CD8-positive, alpha-beta memory T cell (primary cell): ENCODE data around the gene SIMC1. TPM values are rescaled to one million over a fixed set of nuclear protein-coding genes. Genes with fewer than 3 reads are reported as not detected.
"Not testable (repeated sequence)": the region's sequence is repeated elsewhere in the genome, so short reads cannot be mapped to it uniquely, and the experiment has no call there.

Experiments
- CTCF ChIA-PET: fragments of 350-600 bp; sonication (Branson Sonifier 250); formaldehyde crosslinking; loops from one replicate; lab custom pipeline; 2021; ENCODE audit warnings: antibody characterized with exemption; lab: Charles Lee
- POLR2A ChIA-PET: fragments of 350-600 bp; sonication (Branson Sonifier 250); formaldehyde crosslinking; loops from one replicate; lab custom pipeline; 2021; ENCODE audit warnings: antibody characterized with exemption; lab: Charles Lee
- DNase-seq, 5 donors: peaks; one replicate each; pipeline versions ENCODE4 v3.0.0 to v3.0.0-alpha.2; 2020 to 2022; ENCODE audit warnings: mixed read lengths in 1 of 5
- H3K27ac ChIP-seq: one replicate; pipeline ENCODE4 v1.7.0; 2013; ENCODE audit warnings: low read depth, mild to moderate bottlenecking, low read length, moderate library complexity
- H3K27me3 ChIP-seq: 2 replicates; pipeline ENCODE4 v1.7.0; 2013; ENCODE audit warnings: low read length, mild to moderate bottlenecking; ENCODE audit not compliant: insufficient read depth, poor library complexity, severe bottlenecking
- H3K36me3 ChIP-seq: 2 replicates; pipeline ENCODE4 v1.7.0; 2013; ENCODE audit warnings: mild to moderate bottlenecking, low read length, moderate library complexity; ENCODE audit not compliant: insufficient read depth
- H3K4me1 ChIP-seq: 2 replicates; pipeline ENCODE4 v1.7.0; 2013; ENCODE audit warnings: mild to moderate bottlenecking, low read length, moderate library complexity; ENCODE audit not compliant: insufficient read depth
- H3K4me3 ChIP-seq: 2 replicates; pipeline ENCODE4 v1.7.0; 2013; ENCODE audit warnings: mild to moderate bottlenecking, low read length
- H3K9me3 ChIP-seq: 2 replicates; pipeline ENCODE4 v1.7.0; 2013; ENCODE audit warnings: mild to moderate bottlenecking, low read length
- H3K27ac Mint-ChIP-seq, 8 donors: one replicate each; pipeline ENCODE4 v1.8.0; 2020 to 2021; ENCODE audit warnings: mixed read lengths in 8 of 8, mild to moderate bottlenecking in 6 of 8, inconsistent platforms in 3 of 8, moderate library complexity in 3 of 8
- H3K27me3 Mint-ChIP-seq, 2 donors: one replicate each; pipeline ENCODE4 v1.8.0; 2020 to 2021; ENCODE audit warnings: mixed read lengths in 2 of 2, mild to moderate bottlenecking in 1 of 2, moderate library complexity in 1 of 2
- H3K36me3 Mint-ChIP-seq, 3 donors: one replicate each; pipeline ENCODE4 v1.8.0; 2020 to 2021; ENCODE audit warnings: mixed read lengths in 3 of 3, inconsistent platforms in 1 of 3, mild to moderate bottlenecking in 1 of 3
- H3K4me1 Mint-ChIP-seq, 3 donors: one replicate each; pipeline ENCODE4 v1.8.0; 2020 to 2021; ENCODE audit warnings: mixed read lengths in 3 of 3, inconsistent platforms in 1 of 3, mild to moderate bottlenecking in 1 of 3
- H3K4me3 Mint-ChIP-seq, 7 donors: one replicate each; pipeline ENCODE4 v1.8.0; 2020 to 2021; ENCODE audit warnings: mixed read lengths in 7 of 7, mild to moderate bottlenecking in 6 of 7, moderate library complexity in 4 of 7, inconsistent platforms in 2 of 7
- H3K9me3 Mint-ChIP-seq, 5 donors: one replicate each; pipeline ENCODE4 v1.8.0; 2020 to 2022; ENCODE audit warnings: mixed read lengths in 5 of 5, mild to moderate bottlenecking in 3 of 5, moderate library complexity in 2 of 5, inconsistent platforms in 1 of 5
- polyA plus RNA-seq: library from polyadenylated mRNA; unstranded; fragments of 300-500 nt; fragmentation: Illumina TruSeq; gene quantifications from one replicate; pipeline ENCODE4 v1.2.3, GENCODE V29; 2021
- total RNA-seq, 2 experiments: library from RNA; stranded (reverse); gene quantifications; one replicate each; pipeline ENCODE4 v1.2.3, GENCODE V29; 2021

SIMC1 gene
- total and polyA plus RNA-seq, 3 experiments from 2014 or later = 12.0 to 21.1 (median 20.5) TPM

- H3K27me3 Mint-ChIP-seq = peaks cover 21 to 24% of the 10 kb centered on the region in 2 donors
- H3K36me3 ChIP-seq, H3K4me1 ChIP-seq, H3K9me3 ChIP-seq, H3K27ac Mint-ChIP-seq, H3K36me3 Mint-ChIP-seq, H3K4me1 Mint-ChIP-seq, H3K4me3 Mint-ChIP-seq, H3K4me3 ChIP-seq, POLR2A ChIA-PET, H3K9me3 Mint-ChIP-seq, DNase-seq, H3K27me3 ChIP-seq, CTCF ChIA-PET, H3K27ac ChIP-seq: not testable (repeated sequence)
Measured at GRCh38 chr5:176199803-176200399, 38.3 kb upstream of the SIMC1 start.

- POLR2A ChIA-PET = no interaction called here
- peaks cover 21% of the 10 kb centered on the region in 2 donors for H3K27me3 Mint-ChIP-seq
- no peak overlapping the region for H3K27ac Mint-ChIP-seq
- Histone ChIP-seq H3K4me3 (no peak overlapping the region), H3K36me3 (no peaks in the 10 kb centered on the region), H3K27me3 (no peaks in the 10 kb centered on the region), H3K27ac (no peak overlapping the region), H3K9me3 (no peaks in the 10 kb centered on the region), H3K4me1 (no peaks in the 10 kb centered on the region)
- no peak overlapping the region for H3K4me3 Mint-ChIP-seq
- H3K36me3 Mint-ChIP-seq = no peaks in the 10 kb centered on the region
- no peak for DNase-seq
- H3K4me1 Mint-ChIP-seq = peaks cover 0 to 3% (median 0%) of the 10 kb centered on the region in 3 donors
- CTCF ChIA-PET = no interaction called here
- H3K9me3 Mint-ChIP-seq = no peaks in the 10 kb centered on the region
Measured at GRCh38 chr5:176201811-176202210, 36.4 kb upstream of the SIMC1 start.

- no peaks in the 10 kb centered on the region for H3K36me3 Mint-ChIP-seq
- Histone ChIP-seq H3K4me3 (no peak overlapping the region), H3K9me3 (no peaks in the 10 kb centered on the region), H3K27me3 (no peaks in the 10 kb centered on the region), H3K36me3 (no peaks in the 10 kb centered on the region), H3K4me1 (no peaks in the 10 kb centered on the region), H3K27ac (no peak overlapping the region)
- no peak overlapping the region for H3K4me3 Mint-ChIP-seq
- H3K27me3 Mint-ChIP-seq = peaks cover 13 to 15% of the 10 kb centered on the region in 2 donors
- no peaks in the 10 kb centered on the region for H3K9me3 Mint-ChIP-seq
- peaks cover 0 to 3% (median 0%) of the 10 kb centered on the region in 3 donors for H3K4me1 Mint-ChIP-seq
- no peak overlapping the region for H3K27ac Mint-ChIP-seq
- DNase-seq = no peak
- CTCF ChIA-PET = no interaction called here
- POLR2A ChIA-PET = no interaction called here
Measured at GRCh38 chr5:176203086-176203485, 35.1 kb upstream of the SIMC1 start.

- DNase-seq = not testable (repeated sequence)
Measured at GRCh38 chr5:176203535-176203934, 34.7 kb upstream of the SIMC1 start.

GRCh38 chr5:176214466-176215021 lies 23.7 kb upstream of the SIMC1 start:
- H3K9me3 ChIP-seq, DNase-seq, H3K36me3 Mint-ChIP-seq, H3K4me3 Mint-ChIP-seq, H3K36me3 ChIP-seq, H3K27me3 ChIP-seq, POLR2A ChIA-PET, H3K27ac Mint-ChIP-seq, H3K27ac ChIP-seq, H3K4me3 ChIP-seq, H3K4me1 ChIP-seq, H3K4me1 Mint-ChIP-seq, CTCF ChIA-PET, H3K9me3 Mint-ChIP-seq: not testable (repeated sequence)
- H3K27me3 Mint-ChIP-seq = peaks cover 9 to 23% of the 10 kb centered on the region in 2 donors

More at GRCh38 chr5:176203535-176203934, 34.7 kb upstream of the SIMC1 start:
- CTCF ChIA-PET, H3K36me3 Mint-ChIP-seq, H3K4me1 Mint-ChIP-seq, H3K4me3 Mint-ChIP-seq, H3K27me3 ChIP-seq, H3K9me3 Mint-ChIP-seq, H3K4me3 ChIP-seq, H3K27ac Mint-ChIP-seq, H3K9me3 ChIP-seq, POLR2A ChIA-PET, H3K4me1 ChIP-seq, H3K36me3 ChIP-seq, H3K27ac ChIP-seq: not testable (repeated sequence)
- H3K27me3 Mint-ChIP-seq = peaks cover 13 to 15% of the 10 kb centered on the region in 2 donors

- peak overlapping the region in 3 of 7 donors; percentile 5 to 50 (median 12) for H3K4me3 Mint-ChIP-seq
- H3K9me3 Mint-ChIP-seq, H3K4me1 Mint-ChIP-seq, H3K36me3 Mint-ChIP-seq, H3K9me3 ChIP-seq, DNase-seq, H3K27me3 ChIP-seq, POLR2A ChIA-PET, H3K36me3 ChIP-seq, CTCF ChIA-PET, H3K4me1 ChIP-seq, H3K27ac Mint-ChIP-seq, H3K4me3 ChIP-seq: not testable (repeated sequence)
- peaks cover 10 to 25% of the 10 kb centered on the region in 2 donors for H3K27me3 Mint-ChIP-seq
- H3K27ac ChIP-seq = peak overlapping the region; percentile 27
Measured at GRCh38 chr5:176216393-176216916, 21.8 kb upstream of the SIMC1 start.

- peaks cover 7 to 22% of the 10 kb centered on the region in 2 donors for H3K27me3 Mint-ChIP-seq
Measured at GRCh38 chr5:176217188-176217729, 21.0 kb upstream of the SIMC1 start.

GRCh38 chr5:176217764-176218163 lies 20.5 kb upstream of the SIMC1 start:
- H3K27me3 ChIP-seq, H3K36me3 ChIP-seq, H3K4me3 ChIP-seq, H3K9me3 ChIP-seq, H3K4me3 Mint-ChIP-seq, H3K27ac ChIP-seq, POLR2A ChIA-PET, H3K4me1 ChIP-seq, H3K9me3 Mint-ChIP-seq, H3K36me3 Mint-ChIP-seq, DNase-seq, H3K4me1 Mint-ChIP-seq, CTCF ChIA-PET: not testable (repeated sequence)
- H3K27ac Mint-ChIP-seq = peak overlapping the region in 1 of 8 donors; percentile 6
- peaks cover 7 to 19% of the 10 kb centered on the region in 2 donors for H3K27me3 Mint-ChIP-seq

More at GRCh38 chr5:176217188-176217729, 21.0 kb upstream of the SIMC1 start:
- H3K4me3 Mint-ChIP-seq, H3K36me3 Mint-ChIP-seq, POLR2A ChIA-PET, H3K4me1 ChIP-seq, H3K9me3 ChIP-seq, DNase-seq, H3K4me1 Mint-ChIP-seq, H3K36me3 ChIP-seq, H3K4me3 ChIP-seq, H3K9me3 Mint-ChIP-seq, CTCF ChIA-PET, H3K27me3 ChIP-seq: not testable (repeated sequence)
- peak overlapping the region; percentile 27 for H3K27ac ChIP-seq
- H3K27ac Mint-ChIP-seq = peak overlapping the region in 1 of 8 donors; percentile 6
